Neuronal stem cell (in vitro differentiated cells): Measurements from ENCODE around the gene UNC13B.

Source experiments
- DNase-seq: peaks from one replicate; pipeline ENCODE4 v3.0.0-alpha.2; 2013; ENCODE audit warnings: low spot score
- H2AFZ ChIP-seq: one replicate; pipeline ENCODE4 v1.6.1; 2013; ENCODE audit warnings: mild to moderate bottlenecking, low read length, inconsistent platforms
- H2AK5ac ChIP-seq: 2 replicates; pipeline ENCODE4 v1.6.1; 2013; ENCODE audit warnings: low read depth, mild to moderate bottlenecking, inconsistent platforms, low read length, moderate library complexity, mixed read lengths
- H2BK120ac ChIP-seq: 2 replicates; pipeline ENCODE4 v1.6.1; 2013; ENCODE audit warnings: low read depth, mild to moderate bottlenecking, inconsistent platforms, low read length, moderate library complexity, mixed read lengths
- H2BK12ac ChIP-seq: one replicate; pipeline ENCODE4 v1.6.1; 2013; ENCODE audit warnings: low read length, inconsistent platforms
- H2BK15ac ChIP-seq: 2 replicates; pipeline ENCODE4 v1.6.1; 2013; ENCODE audit warnings: mild to moderate bottlenecking, low read length, inconsistent platforms, mixed read lengths
- H2BK5ac ChIP-seq: one replicate; pipeline ENCODE4 v1.6.1; 2013; ENCODE audit warnings: inconsistent platforms, mild to moderate bottlenecking, low read length, moderate library complexity
- H3K14ac ChIP-seq: one replicate; pipeline ENCODE4 v1.6.1; 2013; ENCODE audit warnings: low read length, inconsistent platforms
- H3K18ac ChIP-seq: 2 replicates; pipeline ENCODE4 v1.6.1; 2013; ENCODE audit warnings: low read length, inconsistent platforms
- H3K23ac ChIP-seq: 2 replicates; pipeline ENCODE4 v1.6.1; 2013; ENCODE audit warnings: low read depth, mild to moderate bottlenecking, mixed read lengths, low read length, inconsistent platforms; ENCODE audit not compliant: poor library complexity
- H3K27ac ChIP-seq: replicated peaks from 3 replicates; pipeline ENCODE4 v1.5.1; 2013; ENCODE audit warnings: low read length, inconsistent platforms
- H3K27me3 ChIP-seq, 3 experiments: 2 replicates each; pipeline ENCODE4 v1.6.1; 2013; ENCODE audit warnings: low read length in 3 of 3, mild to moderate bottlenecking in 2 of 3, inconsistent platforms in 1 of 3, low read depth in 1 of 3, mixed read lengths in 1 of 3, moderate library complexity in 1 of 3; ENCODE audit not compliant: control insufficient read depth in 3 of 3, insufficient read depth in 3 of 3
- H3K36me3 ChIP-seq, 2 donors: replicated peaks in 1 of 2; 2 replicates each; pipeline ENCODE4 v1.6.1; 2013; ENCODE audit warnings: low read length in 2 of 2; ENCODE audit not compliant: control insufficient read depth in 2 of 2, insufficient read depth in 2 of 2
- H3K4ac ChIP-seq: 2 replicates; pipeline ENCODE4 v1.6.1; 2013; ENCODE audit warnings: inconsistent platforms, mild to moderate bottlenecking, low read length, moderate library complexity
- H3K4me1 ChIP-seq, 2 donors: 1 replicate in 1 of 2; 2 replicates in 1 of 2; pipeline ENCODE4 v1.6.1; 2013; ENCODE audit warnings: low read length in 2 of 2, low read depth in 1 of 2; ENCODE audit not compliant: control insufficient read depth in 2 of 2, insufficient read depth in 1 of 2
- H3K4me2 ChIP-seq: one replicate; pipeline ENCODE4 v1.6.1; 2013; ENCODE audit warnings: mild to moderate bottlenecking, low read length, inconsistent platforms; ENCODE audit not compliant: insufficient read depth, poor library complexity, severe bottlenecking
- H3K4me3 ChIP-seq, 2 donors: 2 replicates each; pipeline ENCODE4 v1.5.1; 2013; ENCODE audit warnings: low read length in 2 of 2, mild to moderate bottlenecking in 2 of 2, inconsistent platforms in 1 of 2, moderate library complexity in 1 of 2
- H3K79me1 ChIP-seq: one replicate; pipeline ENCODE4 v1.6.1; 2013; ENCODE audit warnings: low read depth, mild to moderate bottlenecking, inconsistent platforms, low read length, moderate library complexity
- H3K9ac ChIP-seq: one replicate; pipeline ENCODE4 v1.6.1; 2013; ENCODE audit warnings: mild to moderate bottlenecking, low read depth, low read length, inconsistent platforms; ENCODE audit not compliant: poor library complexity
- H3K9me3 ChIP-seq, 2 donors: replicated peaks in 1 of 2; 2 replicates each; pipeline versions ENCODE3 to v1.6.1; 2013; ENCODE audit warnings: low read length in 2 of 2, mild to moderate bottlenecking in 2 of 2, inconsistent platforms in 1 of 2, low read depth in 1 of 2, mixed read lengths in 1 of 2, moderate library complexity in 1 of 2; ENCODE audit not compliant: control insufficient read depth in 2 of 2, insufficient read depth in 1 of 2
- H4K8ac ChIP-seq: one replicate; pipeline ENCODE4 v1.6.1; 2013; ENCODE audit warnings: low read depth, mild to moderate bottlenecking, inconsistent platforms, low read length, moderate library complexity
- H4K91ac ChIP-seq: one replicate; pipeline ENCODE4 v1.6.1; 2013; ENCODE audit warnings: low read length, low read depth, mild to moderate bottlenecking, inconsistent platforms; ENCODE audit not compliant: poor library complexity
- WGBS, 2 donors: extraction: QIAGEN DNeasy Blood & Tissue Kit; methylation state at CpG; one replicate each; pipeline ENCODE4 v1.1.7; 2013; ENCODE audit warnings: missing lambda C conversion rate in 2 of 2, mixed read lengths in 1 of 2; ENCODE audit not compliant: insufficient read length in 2 of 2, insufficient replicate concordance in 1 of 2; ENCODE audit errors: extremely low coverage in 2 of 2; 5-methylcytosine and 5-hydroxymethylcytosine counted together

The UNC13B gene

DNA sequence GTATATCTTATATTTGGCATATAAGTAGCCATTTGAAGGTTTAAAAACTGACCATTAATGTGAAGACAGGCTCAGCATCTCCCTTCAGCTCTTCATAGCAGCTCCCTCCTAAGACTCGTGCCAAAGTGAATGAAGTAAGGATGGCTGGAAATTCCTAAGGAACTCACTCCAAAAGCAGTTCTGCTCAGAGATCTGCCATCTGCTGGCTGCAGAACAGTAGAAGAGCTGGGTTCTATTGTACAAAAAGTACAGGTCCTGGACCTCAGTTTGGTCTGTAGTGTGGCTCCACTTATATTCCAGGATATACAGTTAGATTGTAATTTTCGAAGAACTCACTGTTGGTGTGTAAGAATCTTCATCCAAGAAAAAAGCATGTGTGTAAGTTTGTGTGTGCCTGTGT, 223.2 kb downstream of the UNC13B start:
- no peak overlapping the region for H2BK5ac ChIP-seq
- H2AK5ac ChIP-seq: no peak overlapping the region
- no peak overlapping the region for H2BK120ac ChIP-seq
- no peak overlapping the region for H2AFZ ChIP-seq
- no peak overlapping the region for H2BK15ac ChIP-seq
- H3K79me1 ChIP-seq: no peaks in the 10 kb centered on the region
- no peak overlapping the region for H4K8ac ChIP-seq
- no CpG with 5 or more reads among the region's 2 CpGs for WGBS, 2 donors
- H3K9me3 ChIP-seq: no peaks in the 10 kb centered on the region
- no peak overlapping the region for H3K18ac ChIP-seq
- no peak overlapping the region for H3K9ac ChIP-seq
- no peak overlapping the region for H2BK12ac ChIP-seq
- no peak overlapping the region for H3K14ac ChIP-seq
- H4K91ac ChIP-seq: no peak overlapping the region
- H3K27ac ChIP-seq: no peak overlapping the region
- DNase-seq: no peak
- H3K36me3 ChIP-seq: peaks cover 18 to 27% of the 10 kb centered on the region in 2 donors
- no peak overlapping the region for H3K4ac ChIP-seq
- no peak overlapping the region for H3K4me2 ChIP-seq
- H3K4me1 ChIP-seq: no peaks in the 10 kb centered on the region
- H3K23ac ChIP-seq: no peak overlapping the region
- no peak overlapping the region for H3K4me3 ChIP-seq
- no peaks in the 10 kb centered on the region for H3K27me3 ChIP-seq

DNA sequence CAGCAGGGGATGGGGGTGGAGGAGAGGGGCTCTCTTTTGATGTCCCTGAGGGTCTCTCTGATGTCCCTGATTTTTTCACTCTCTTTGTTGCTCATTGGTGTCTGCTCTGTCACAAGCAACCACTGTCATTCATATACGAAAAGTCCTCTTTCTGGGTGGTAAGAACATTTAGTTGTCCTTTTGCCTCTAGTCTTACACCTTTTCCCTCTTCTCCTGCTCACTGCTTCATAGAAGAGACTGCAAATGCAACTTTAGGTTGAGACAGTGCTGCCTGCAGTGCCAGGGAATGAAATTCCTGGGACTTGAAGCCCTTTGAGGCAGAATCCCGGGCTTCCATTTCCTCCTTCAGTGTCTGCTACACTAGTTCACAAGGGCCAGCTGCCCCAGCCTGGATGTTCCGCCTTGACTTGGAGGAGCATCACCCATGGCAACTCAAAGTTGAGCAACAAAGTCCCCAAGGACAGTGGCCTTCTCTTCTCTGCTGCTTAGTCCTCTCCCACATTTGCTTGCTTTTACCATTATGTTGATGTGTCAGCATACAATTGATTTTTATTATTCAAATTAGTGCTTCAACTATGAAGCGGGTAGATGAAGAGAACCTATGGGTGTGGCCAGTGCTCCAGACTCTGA, 233.4 kb downstream of the UNC13B start:
- H3K14ac ChIP-seq: no peak overlapping the region
- no peak overlapping the region for H3K18ac ChIP-seq
- H2AK5ac ChIP-seq: no peak overlapping the region
- no peaks in the 10 kb centered on the region for H3K4me1 ChIP-seq
- H3K27ac ChIP-seq: no peak overlapping the region
- H3K79me1 ChIP-seq: no peaks in the 10 kb centered on the region
- no peak overlapping the region for H2BK12ac ChIP-seq
- WGBS, 2 donors: no CpG with 5 or more reads among the region's 4 CpGs
- no peak overlapping the region for H3K9ac ChIP-seq
- H3K4me2 ChIP-seq: no peak overlapping the region
- no peak overlapping the region for H3K4ac ChIP-seq
- H2BK120ac ChIP-seq: no peak overlapping the region
- H2AFZ ChIP-seq: no peak overlapping the region
- no peak overlapping the region for H2BK5ac ChIP-seq
- no peak overlapping the region for H3K4me3 ChIP-seq
- H4K91ac ChIP-seq: no peak overlapping the region
- H3K23ac ChIP-seq: no peak overlapping the region
- DNase-seq: no peak
- no peak overlapping the region for H2BK15ac ChIP-seq
- H4K8ac ChIP-seq: no peak overlapping the region
- H3K36me3 ChIP-seq: peaks cover 23 to 27% of the 10 kb centered on the region in 2 donors
- H3K27me3 ChIP-seq: no peaks in the 10 kb centered on the region
- no peaks in the 10 kb centered on the region for H3K9me3 ChIP-seq

DNA sequence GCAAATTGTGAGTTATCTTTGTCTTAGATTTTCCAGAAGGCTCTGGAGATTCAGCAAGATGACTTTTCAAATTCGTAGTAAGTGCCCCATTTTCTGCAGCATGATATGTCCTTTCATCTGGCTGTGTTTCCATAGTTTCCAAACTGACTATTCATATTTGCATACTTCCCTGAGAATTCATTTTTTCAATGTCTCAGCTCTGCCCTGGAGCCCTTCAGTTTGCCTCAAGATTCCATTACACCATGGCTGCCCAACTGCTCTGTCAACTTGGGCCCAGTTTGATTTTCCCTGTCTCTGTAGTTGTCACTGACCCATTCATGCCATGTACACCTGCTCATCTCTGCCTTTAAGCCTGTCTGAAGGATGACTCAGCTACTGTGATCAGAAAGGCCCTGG, 233.9 kb downstream of the UNC13B start:
- Histone ChIP-seq H3K79me1 (no peaks in the 10 kb centered on the region), H3K4ac (no peak overlapping the region), H4K8ac (no peak overlapping the region), H3K4me2 (no peak overlapping the region), H2BK5ac (no peak overlapping the region), H3K4me3 (no peak overlapping the region), H3K14ac (no peak overlapping the region), H2AK5ac (no peak overlapping the region), H3K9me3 (no peaks in the 10 kb centered on the region), H3K23ac (no peak overlapping the region), H3K9ac (no peak overlapping the region), H3K27ac (no peak overlapping the region), H3K27me3 (no peaks in the 10 kb centered on the region), H2BK12ac (no peak overlapping the region), H3K36me3 (peaks cover 26 to 27% of the 10 kb centered on the region in 2 donors), H4K91ac (no peak overlapping the region), H3K4me1 (no peaks in the 10 kb centered on the region), H2BK15ac (no peak overlapping the region), H2AFZ (no peak overlapping the region), H3K18ac (no peak overlapping the region), H2BK120ac (no peak overlapping the region)
- no peak for DNase-seq
- WGBS, 2 donors: no CpG with 5 or more reads among the region's 1 CpG

DNA sequence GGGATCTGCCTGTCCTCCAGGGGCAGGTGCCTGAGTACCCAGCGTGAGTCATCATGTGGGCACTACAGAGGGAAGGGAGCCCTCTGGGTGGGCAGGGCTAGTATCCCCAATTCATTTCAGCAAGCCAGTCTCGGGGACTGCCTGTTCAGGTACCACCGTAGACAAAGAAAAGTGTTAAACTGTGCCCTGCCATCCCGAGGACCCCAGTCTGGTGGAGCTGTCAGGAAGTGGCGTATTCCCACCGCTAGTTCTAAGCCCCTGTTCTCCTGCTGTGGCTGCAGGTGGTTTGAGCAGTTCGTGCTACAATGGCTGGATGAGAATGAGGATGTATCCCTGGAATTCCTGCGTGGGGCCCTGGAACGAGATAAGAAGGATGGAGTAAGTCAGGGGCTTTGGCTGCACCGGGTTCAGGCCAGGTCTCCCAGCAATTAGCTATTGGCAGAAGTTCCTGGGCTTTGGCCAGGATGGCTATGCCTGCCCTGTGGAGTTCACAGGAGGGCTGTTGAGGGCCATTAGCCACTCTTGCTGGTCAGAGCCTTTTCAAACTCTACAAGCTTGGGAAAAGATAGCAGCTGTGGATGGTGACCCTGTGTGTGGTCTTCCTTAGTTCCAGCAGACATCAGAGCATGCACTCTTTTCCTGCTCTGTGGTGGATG, 234.9 kb downstream of the UNC13B start:
- no peak overlapping the region for H3K4me2 ChIP-seq
- H3K14ac ChIP-seq: no peak overlapping the region
- H3K27ac ChIP-seq: no peak overlapping the region
- H3K9ac ChIP-seq: no peak overlapping the region
- H2BK120ac ChIP-seq: no peak overlapping the region
- no peak overlapping the region for H3K4ac ChIP-seq
- no peak overlapping the region for H4K91ac ChIP-seq
- no peak overlapping the region for H2AK5ac ChIP-seq
- H2BK15ac ChIP-seq: no peak overlapping the region
- H3K79me1 ChIP-seq: no peaks in the 10 kb centered on the region
- H3K27me3 ChIP-seq: no peaks in the 10 kb centered on the region
- H2AFZ ChIP-seq: no peak overlapping the region
- peaks cover 24 to 32% of the 10 kb centered on the region in 2 donors for H3K36me3 ChIP-seq
- no peak overlapping the region for H3K4me3 ChIP-seq
- no peak overlapping the region for H2BK12ac ChIP-seq
- no peaks in the 10 kb centered on the region for H3K4me1 ChIP-seq
- H4K8ac ChIP-seq: no peak overlapping the region
- no peak overlapping the region for H3K23ac ChIP-seq
- H3K9me3 ChIP-seq: no peaks in the 10 kb centered on the region
- no peak overlapping the region for H2BK5ac ChIP-seq
- no peak for DNase-seq
- WGBS, 2 donors: no CpG with 5 or more reads among the region's 10 CpGs
- H3K18ac ChIP-seq: no peak overlapping the region
